ENCODE data around the gene CPEB1. TPM values are rescaled to one million over a fixed set of nuclear protein-coding genes. Genes with fewer than 3 reads are reported as not detected.
"Not testable (repeated sequence)": the region's sequence is repeated elsewhere in the genome, so short reads cannot be mapped to it uniquely, and the experiment has no call there.

Gene CPEB1
- total RNA-seq, 1 donor from 2014 or later, result 1.6 TPM

DNA sequence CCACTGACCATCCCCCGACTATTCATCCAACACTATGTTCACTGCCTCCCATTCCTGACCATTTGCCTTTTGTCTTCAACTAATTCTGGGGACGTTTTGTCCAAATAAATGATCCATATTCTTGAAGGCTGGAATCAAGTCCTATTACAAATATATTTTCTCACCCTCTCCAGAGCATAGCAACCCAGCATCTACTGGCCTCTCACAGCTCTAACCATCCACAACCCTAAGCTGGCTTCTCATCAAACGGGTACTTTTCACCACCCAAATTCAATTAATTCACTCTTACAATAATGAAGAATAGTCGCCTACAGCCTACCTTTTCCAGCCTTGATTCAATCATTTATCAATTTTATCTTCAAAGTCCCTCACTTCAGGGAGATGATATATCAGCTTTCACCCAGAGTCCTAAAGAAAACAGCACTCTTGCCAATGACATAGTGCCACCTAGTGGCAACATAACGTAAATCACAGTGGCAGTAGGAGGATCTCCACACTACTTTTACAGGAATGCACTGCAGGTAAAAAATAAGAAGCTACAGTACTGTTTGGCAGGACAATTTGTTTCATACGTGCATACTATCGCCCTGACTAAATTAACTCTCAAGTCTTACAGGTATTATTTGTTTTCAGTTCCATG, 144.3 kb downstream of the CPEB1 start:
- H3K36me3 Mint-ChIP-seq; H3K27me3 Mint-ChIP-seq; H3K4me3 Mint-ChIP-seq; H3K27ac Mint-ChIP-seq; DNase-seq (ENCODE audit: extremely low spot score, unreplicated experiment); H3K4me1 Mint-ChIP-seq (ENCODE audit: unreplicated experiment); H3K9me3 Mint-ChIP-seq: not testable (repeated sequence)
- TF ChIP-seq, protein P1, sequence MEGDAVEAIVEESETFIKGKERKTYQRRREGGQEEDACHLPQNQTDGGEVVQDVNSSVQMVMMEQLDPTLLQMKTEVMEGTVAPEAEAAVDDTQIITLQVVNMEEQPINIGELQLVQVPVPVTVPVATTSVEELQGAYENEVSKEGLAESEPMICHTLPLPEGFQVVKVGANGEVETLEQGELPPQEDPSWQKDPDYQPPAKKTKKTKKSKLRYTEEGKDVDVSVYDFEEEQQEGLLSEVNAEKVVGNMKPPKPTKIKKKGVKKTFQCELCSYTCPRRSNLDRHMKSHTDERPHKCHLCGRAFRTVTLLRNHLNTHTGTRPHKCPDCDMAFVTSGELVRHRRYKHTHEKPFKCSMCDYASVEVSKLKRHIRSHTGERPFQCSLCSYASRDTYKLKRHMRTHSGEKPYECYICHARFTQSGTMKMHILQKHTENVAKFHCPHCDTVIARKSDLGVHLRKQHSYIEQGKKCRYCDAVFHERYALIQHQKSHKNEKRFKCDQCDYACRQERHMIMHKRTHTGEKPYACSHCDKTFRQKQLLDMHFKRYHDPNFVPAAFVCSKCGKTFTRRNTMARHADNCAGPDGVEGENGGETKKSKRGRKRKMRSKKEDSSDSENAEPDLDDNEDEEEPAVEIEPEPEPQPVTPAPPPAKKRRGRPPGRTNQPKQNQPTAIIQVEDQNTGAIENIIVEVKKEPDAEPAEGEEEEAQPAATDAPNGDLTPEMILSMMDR (conservative IDR thresholded peaks at IDR 0.05), result peak; percentile 46

DNA sequence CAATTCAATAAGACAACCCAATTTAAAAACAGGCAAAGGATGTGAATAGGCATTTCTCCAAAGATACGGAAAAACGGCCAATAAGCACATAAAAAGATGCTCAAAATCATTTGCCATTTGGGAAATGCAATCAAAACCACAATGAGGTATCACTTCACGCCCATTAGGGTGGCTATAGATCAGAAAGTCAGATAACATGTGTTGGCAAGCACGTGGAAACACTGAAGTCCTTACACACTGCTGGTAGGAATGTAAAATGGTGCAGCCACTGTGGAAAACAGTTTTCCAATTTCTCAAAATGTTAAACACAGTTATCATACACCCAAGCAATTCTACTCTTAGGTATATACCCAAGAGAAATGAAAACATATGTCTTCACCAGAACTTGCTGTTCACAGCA, 146.4 kb downstream of the CPEB1 start:
- H3K9me3 Mint-ChIP-seq, H3K4me3 Mint-ChIP-seq, H3K27ac Mint-ChIP-seq: not testable (repeated sequence)

GRCh38 chr15:82497978-82498377, 149.2 kb downstream of the CPEB1 start:
- not testable (repeated sequence) for H3K4me3 Mint-ChIP-seq; H3K27me3 Mint-ChIP-seq; H3K36me3 Mint-ChIP-seq; H3K9me3 Mint-ChIP-seq; H3K4me1 Mint-ChIP-seq (ENCODE audit: unreplicated experiment); H3K27ac Mint-ChIP-seq; DNase-seq (ENCODE audit: extremely low spot score, unreplicated experiment)

More for the DNA sequence above, 146.4 kb downstream of the CPEB1 start:
- H3K4me1 Mint-ChIP-seq (ENCODE audit: unreplicated experiment); H3K27me3 Mint-ChIP-seq; H3K36me3 Mint-ChIP-seq; DNase-seq (ENCODE audit: extremely low spot score, unreplicated experiment): not testable (repeated sequence)

Other genes with a start within 250 kb of the CPEB1 start
- gene GOLGA6L9, start 217.5 kb downstream of the CPEB1 start, total RNA-seq (ENCODE audit: low replicate concordance), result 4.3 and 10.4 TPM in 2 replicates
- gene RPS17, start 106.9 kb downstream of the CPEB1 start, total RNA-seq (ENCODE audit: low replicate concordance), result 2,088 and 2,219 TPM in 2 replicates
- gene AP3B2, start 62.5 kb upstream of the CPEB1 start, total RNA-seq (ENCODE audit: low replicate concordance), result 7.3 and 8.0 TPM in 2 replicates
- not detected in 2 replicates for gene FSD2, start 158.7 kb upstream of the CPEB1 start, total RNA-seq (ENCODE audit: low replicate concordance)
- gene WHAMM, start 162.3 kb upstream of the CPEB1 start, total RNA-seq (ENCODE audit: low replicate concordance), result 9.0 and 10.9 TPM in 2 replicates

All from type B pancreatic cell (in vitro differentiated cells).